K562 (cell line): ENCODE data around the gene IL10RB. TPM values are rescaled to one million over a fixed set of nuclear protein-coding genes. Genes with fewer than 3 reads are reported as not detected.

Experiments used
- BACH1 ChIP-seq: fragments of 200-800 bp; sonication (Bioruptor generic); IDR thresholded peaks from 2 replicates; pipeline ENCODE4 v1.6.1; 2016; ENCODE audit warnings: missing genetic modification characterization, missing compliant biosample characterization
- DACH1 ChIP-seq: fragments of 450-650 bp; IDR thresholded peaks from 2 replicates; pipeline ENCODE4 v1.6.1; 2018; ENCODE audit not compliant: partially characterized antibody
- KLF13 ChIP-seq: fragments of 450-650 bp; IDR thresholded peaks from 2 replicates; pipeline ENCODE4 v1.6.1; 2016; ENCODE audit warnings: missing genetic modification characterization, low read depth, mild to moderate bottlenecking, missing compliant biosample characterization, moderate library complexity, borderline replicate concordance
- MTF1 ChIP-seq: fragments of 250-450 bp; sonication (Bioruptor Pico); IDR thresholded peaks from 2 replicates; pipeline ENCODE4 v1.9.0; 2021; ENCODE audit warnings: moderate library complexity, mild to moderate bottlenecking, inconsistent platforms, borderline replicate concordance
- NBN ChIP-seq: fragments of 450-650 bp; IDR thresholded peaks from 2 replicates; pipeline ENCODE4 v1.6.1; 2016; ENCODE audit warnings: low read depth, mild to moderate bottlenecking
- PTTG1 ChIP-seq: fragments of 450-650 bp; IDR thresholded peaks from 2 replicates; pipeline ENCODE4 v1.6.1; 2016; ENCODE audit warnings: low read depth, mild to moderate bottlenecking, missing genetic modification characterization, missing compliant biosample characterization
- SIX5 ChIP-seq, 2 experiments: IDR thresholded peaks; 2 replicates each; pipeline ENCODE4 v1.6.1; 2011; ENCODE audit warnings: low read length in 2 of 2, borderline replicate concordance in 1 of 2, low read depth in 1 of 2, mild to moderate bottlenecking in 1 of 2, moderate library complexity in 1 of 2; ENCODE audit not compliant: insufficient read depth in 1 of 2
- ZNF121 ChIP-seq: sonication (generic); formaldehyde crosslinking; conservative IDR thresholded peaks from 2 replicates; pipeline ENCODE4 v1.8.0; 2022; ENCODE audit warnings: missing genetic modification reagents
- polyA plus RNA-seq, 8 experiments: library from polyadenylated mRNA; depleted of rRNA in 4 of 8; stranded (reverse) in 5 of 8; unstranded in 3 of 8; fragments of >200 nt; fragmentation: Nextera tagmentation in 2 of 8; fragmentation: Illumina TruSeq in 1 of 8; extraction: Ambion mirVana in 2 of 8; extraction: Trizol in 1 of 8; gene quantifications; 2 replicates each; pipeline versions ENCODE4 v1.2.1 to v1.2.3, GENCODE V29; 2011 to 2014; ENCODE audit warnings: inconsistent platforms in 1 of 8, missing spikeins in 1 of 8
- total RNA-seq, 7 experiments: library from RNA; depleted of rRNA in 6 of 7; stranded (reverse); fragments of >200 nt in 6 of 7; fragmentation: Illumina TruSeq in 2 of 7; extraction: Trizol in 2 of 7; gene quantifications; 2 replicates each; pipeline versions ENCODE4 v1.2.1 to v1.2.3, GENCODE V29; 2011 to 2021; ENCODE audit warnings: low replicate concordance in 1 of 7
- TF ChIP-seq, protein P1 (sequence below): sonication (generic); formaldehyde crosslinking; IDR thresholded peaks from 2 replicates; pipeline ENCODE4 v1.8.1; 2023; ENCODE audit warnings: mild to moderate bottlenecking, missing genetic modification reagents
- TF ChIP-seq, protein P2 (sequence below): fragments of 250-450 bp; sonication (Bioruptor Pico); IDR thresholded peaks from 2 replicates; pipeline ENCODE4 v1.4.0; 2020; ENCODE audit warnings: mild to moderate bottlenecking, moderate library complexity, borderline replicate concordance
- TF ChIP-seq, protein P3 (sequence below), 2 experiments: fragments of 450-650 bp; IDR thresholded peaks; 2 replicates each; pipeline ENCODE4 v1.6.1; 2016; ENCODE audit warnings: mild to moderate bottlenecking in 2 of 2, borderline replicate concordance in 1 of 2, low read depth in 1 of 2, moderate library complexity in 1 of 2
- TF ChIP-seq, protein P4 (sequence below): IDR thresholded peaks from 2 replicates; pipeline ENCODE4 v1.6.1; 2011; ENCODE audit not compliant: insufficient read length; ENCODE audit errors: extremely low read depth

The IL10RB gene
- total and polyA plus RNA-seq, 9 of the 15 experiments (the other 6 are each of a cell fraction or from before 2014, with no cell fraction given), result 10.9 to 33.8 (median 23.0) TPM

DNA sequence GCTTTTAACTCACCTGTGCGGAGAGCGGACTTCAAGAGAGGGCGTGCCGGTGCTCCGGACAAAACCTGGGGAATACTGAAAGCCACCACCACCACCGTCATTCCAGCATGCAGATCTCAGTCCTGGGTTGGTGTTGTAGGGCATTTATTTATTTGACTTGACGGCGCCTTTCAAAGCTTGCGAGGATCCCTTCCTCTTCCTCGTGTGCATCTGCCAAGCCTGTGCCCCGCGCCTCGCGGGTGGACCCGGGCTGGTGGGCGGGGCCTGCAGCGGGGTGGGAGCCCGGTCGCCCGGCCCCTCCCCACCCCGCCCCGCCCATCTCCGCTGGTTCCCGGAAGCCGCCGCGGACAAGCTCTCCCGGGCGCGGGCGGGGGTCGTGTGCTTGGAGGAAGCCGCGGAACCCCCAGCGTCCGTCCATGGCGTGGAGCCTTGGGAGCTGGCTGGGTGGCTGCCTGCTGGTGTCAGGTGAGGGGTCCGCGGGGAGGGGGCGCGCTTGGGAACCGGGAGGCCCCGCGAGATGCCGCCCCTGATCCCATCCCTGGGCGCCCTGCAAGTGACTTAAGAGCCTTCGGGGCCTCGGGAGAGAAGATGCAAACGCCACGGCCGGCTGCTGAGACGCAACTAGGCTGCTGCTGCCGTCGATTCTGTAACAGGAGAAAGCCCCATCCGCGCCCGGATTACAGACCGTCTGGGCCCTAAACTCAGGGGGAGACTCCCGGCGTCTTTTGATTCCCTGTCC lies at the start of gene IL10RB (continued):
- TF ChIP-seq ZNF121 (CRISPR knock-in tag) (no peak), KLF13 (no peak; the same call in 1 of the 2 replicates), BACH1 (tag) (no peak), MTF1 (CRISPR knock-in tag) (no peak), NBN (no peak), DACH1 (no peak), SIX5 (IDR thresholded peaks at IDR 0.05; ENCODE audit: borderline replicate concordance in 1 of 2, insufficient read depth in 1 of 2, low read depth in 1 of 2, low read length in 2 of 2) (no peak), PTTG1 (tag) (no peak)
- TF ChIP-seq, protein P1, sequence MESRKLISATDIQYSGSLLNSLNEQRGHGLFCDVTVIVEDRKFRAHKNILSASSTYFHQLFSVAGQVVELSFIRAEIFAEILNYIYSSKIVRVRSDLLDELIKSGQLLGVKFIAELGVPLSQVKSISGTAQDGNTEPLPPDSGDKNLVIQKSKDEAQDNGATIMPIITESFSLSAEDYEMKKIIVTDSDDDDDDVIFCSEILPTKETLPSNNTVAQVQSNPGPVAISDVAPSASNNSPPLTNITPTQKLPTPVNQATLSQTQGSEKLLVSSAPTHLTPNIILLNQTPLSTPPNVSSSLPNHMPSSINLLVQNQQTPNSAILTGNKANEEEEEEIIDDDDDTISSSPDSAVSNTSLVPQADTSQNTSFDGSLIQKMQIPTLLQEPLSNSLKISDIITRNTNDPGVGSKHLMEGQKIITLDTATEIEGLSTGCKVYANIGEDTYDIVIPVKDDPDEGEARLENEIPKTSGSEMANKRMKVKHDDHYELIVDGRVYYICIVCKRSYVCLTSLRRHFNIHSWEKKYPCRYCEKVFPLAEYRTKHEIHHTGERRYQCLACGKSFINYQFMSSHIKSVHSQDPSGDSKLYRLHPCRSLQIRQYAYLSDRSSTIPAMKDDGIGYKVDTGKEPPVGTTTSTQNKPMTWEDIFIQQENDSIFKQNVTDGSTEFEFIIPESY (CRISPR knock-in tag), result no peak
- TF ChIP-seq, protein P2, sequence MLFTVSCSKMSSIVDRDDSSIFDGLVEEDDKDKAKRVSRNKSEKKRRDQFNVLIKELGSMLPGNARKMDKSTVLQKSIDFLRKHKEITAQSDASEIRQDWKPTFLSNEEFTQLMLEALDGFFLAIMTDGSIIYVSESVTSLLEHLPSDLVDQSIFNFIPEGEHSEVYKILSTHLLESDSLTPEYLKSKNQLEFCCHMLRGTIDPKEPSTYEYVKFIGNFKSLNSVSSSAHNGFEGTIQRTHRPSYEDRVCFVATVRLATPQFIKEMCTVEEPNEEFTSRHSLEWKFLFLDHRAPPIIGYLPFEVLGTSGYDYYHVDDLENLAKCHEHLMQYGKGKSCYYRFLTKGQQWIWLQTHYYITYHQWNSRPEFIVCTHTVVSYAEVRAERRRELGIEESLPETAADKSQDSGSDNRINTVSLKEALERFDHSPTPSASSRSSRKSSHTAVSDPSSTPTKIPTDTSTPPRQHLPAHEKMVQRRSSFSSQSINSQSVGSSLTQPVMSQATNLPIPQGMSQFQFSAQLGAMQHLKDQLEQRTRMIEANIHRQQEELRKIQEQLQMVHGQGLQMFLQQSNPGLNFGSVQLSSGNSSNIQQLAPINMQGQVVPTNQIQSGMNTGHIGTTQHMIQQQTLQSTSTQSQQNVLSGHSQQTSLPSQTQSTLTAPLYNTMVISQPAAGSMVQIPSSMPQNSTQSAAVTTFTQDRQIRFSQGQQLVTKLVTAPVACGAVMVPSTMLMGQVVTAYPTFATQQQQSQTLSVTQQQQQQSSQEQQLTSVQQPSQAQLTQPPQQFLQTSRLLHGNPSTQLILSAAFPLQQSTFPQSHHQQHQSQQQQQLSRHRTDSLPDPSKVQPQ (CRISPR knock-in tag), result no peak
- TF ChIP-seq, protein P3, sequence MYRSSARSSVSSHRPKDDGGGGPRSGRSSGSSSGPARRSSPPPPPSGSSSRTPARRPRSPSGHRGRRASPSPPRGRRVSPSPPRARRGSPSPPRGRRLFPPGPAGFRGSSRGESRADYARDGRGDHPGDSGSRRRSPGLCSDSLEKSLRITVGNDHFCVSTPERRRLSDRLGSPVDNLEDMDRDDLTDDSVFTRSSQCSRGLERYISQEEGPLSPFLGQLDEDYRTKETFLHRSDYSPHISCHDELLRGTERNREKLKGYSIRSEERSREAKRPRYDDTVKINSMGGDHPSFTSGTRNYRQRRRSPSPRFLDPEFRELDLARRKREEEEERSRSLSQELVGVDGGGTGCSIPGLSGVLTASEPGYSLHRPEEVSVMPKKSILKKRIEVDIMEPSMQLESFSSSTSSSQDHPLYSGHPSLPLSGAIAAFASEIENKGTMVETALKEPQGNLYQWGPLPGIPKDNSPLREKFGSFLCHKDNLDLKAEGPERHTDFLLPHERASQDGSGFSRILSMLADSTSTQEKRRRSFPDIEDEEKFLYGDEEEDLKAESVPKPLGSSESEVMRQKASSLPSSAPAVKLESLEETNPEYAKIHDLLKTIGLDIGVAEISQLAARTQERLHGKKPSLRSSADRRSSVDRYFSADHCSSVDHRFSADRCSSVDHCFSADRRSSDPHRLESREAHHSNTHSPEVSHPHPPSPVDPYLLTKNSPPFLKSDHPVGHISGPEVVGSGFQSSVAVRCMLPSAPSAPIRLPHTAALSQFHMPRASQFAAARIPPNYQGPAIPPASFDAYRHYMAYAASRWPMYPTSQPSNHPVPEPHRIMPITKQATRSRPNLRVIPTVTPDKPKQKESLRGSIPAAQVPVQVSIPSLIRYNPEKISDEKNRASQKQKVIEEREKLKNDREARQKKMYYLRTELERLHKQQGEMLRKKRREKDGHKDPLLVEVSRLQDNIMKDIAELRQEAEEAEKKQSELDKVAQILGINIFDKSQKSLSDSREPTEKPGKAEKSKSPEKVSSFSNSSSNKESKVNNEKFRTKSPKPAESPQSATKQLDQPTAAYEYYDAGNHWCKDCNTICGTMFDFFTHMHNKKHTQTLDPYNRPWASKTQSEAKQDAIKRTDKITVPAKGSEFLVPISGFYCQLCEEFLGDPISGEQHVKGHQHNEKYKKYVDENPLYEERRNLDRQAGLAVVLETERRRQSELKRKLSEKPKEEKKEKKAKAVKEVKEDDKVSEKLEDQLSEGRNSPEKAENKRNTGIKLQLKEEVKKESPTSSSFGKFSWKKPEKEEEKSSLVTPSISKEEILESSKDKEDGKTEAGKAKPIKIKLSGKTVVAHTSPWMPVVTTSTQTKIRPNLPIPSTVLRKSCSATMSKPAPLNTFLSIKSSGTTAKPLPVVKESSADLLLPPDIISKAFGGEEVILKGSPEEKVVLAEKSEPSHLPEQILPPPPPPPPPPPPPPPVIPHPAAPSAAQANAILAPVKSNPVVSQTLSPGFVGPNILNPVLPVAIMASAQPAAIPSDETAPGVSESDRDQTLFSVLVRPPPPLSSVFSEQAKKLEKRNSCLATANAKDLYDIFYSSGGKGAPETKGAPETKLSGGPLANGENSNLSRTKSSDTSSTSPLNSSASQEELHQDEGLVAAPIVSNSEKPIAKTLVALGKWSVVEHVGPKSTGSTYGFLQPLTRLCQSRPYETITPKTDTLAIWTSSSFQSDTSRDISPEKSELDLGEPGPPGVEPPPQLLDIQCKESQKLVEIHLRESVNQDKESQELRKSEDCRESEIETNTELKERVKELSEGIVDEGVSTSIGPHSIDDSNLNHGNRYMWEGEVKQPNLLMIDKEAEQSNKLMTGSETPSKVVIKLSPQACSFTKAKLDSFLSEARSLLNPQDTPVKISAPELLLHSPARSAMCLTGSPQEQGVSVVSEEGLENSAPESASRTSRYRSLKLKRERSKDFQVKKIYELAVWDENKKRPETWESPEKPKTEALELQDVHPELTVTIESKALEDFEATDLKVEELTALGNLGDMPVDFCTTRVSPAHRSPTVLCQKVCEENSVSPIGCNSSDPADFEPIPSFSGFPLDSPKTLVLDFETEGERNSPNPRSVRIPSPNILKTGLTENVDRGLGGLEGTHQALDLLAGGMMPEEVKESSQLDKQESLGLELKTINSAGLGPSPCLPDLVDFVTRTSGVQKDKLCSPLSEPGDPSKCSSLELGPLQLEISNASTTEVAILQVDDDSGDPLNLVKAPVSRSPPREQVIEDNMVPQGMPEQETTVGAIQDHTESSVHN (IDR thresholded peaks at IDR 0.05; ENCODE audit: borderline replicate concordance in 1 of 2, low read depth in 1 of 2), result no peak
- TF ChIP-seq, protein P4, sequence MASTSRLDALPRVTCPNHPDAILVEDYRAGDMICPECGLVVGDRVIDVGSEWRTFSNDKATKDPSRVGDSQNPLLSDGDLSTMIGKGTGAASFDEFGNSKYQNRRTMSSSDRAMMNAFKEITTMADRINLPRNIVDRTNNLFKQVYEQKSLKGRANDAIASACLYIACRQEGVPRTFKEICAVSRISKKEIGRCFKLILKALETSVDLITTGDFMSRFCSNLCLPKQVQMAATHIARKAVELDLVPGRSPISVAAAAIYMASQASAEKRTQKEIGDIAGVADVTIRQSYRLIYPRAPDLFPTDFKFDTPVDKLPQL, result no peak
